GM19452 (cell line): ENCODE results near the gene FCRL3.
"Not testable (repeated sequence)": the region's sequence is repeated elsewhere in the genome, so short reads cannot be mapped to it uniquely, and the experiment has no call there.

Source experiments
- ATAC-seq: cut with Tn5 transposase; IDR thresholded peaks from one replicate; pipeline ENCODE4 v1.9.1; 2021; ENCODE audit not compliant: unreplicated experiment

Gene FCRL3

GRCh38 chr1:157700732-157701131 is at the start of gene FCRL3:
Gene FCRL3, minus strand, starts transcription at chr1:157700769. Its CDS starts 280 bp downstream, at chr1:157700489.
- ATAC-seq, result no peak

GRCh38 chr1:157748262-157748817 is 47.8 kb upstream of the FCRL3 start:
- ATAC-seq, result no peak

DNA sequence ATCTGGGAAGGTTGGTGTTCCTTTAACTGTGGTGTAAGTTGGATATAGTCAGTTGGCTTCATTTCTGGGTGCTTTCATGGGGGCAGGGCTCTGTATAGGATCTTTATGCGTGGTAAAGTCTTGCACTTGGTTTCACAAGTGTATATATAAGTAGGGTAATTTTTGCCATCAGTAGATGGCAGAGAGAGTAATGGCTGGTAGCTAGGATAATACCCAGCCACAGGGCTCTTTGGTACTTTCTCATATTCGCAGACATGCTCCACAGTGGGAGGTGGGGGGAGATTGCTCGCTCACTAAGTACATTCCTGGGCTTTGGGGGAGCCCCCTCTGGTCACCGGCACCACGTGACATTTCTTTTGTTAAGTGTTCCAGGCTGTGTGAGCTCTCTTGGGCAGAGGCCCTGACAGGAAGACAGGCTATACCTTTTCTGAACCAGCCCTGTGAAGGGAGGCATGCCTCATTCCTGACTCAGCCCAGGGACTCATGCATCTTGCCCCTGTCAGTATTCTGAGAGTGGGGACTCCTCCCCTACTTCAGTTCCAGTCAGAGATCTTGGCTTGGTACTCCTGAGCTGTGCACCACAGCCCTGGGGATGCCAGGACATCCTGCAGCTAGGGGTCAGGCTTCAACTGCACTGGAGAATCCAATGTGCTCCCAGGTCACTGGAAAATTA is 38.8 kb upstream of the FCRL3 start:
- ATAC-seq, result no peak

- not testable (repeated sequence) for ATAC-seq
These were observed 35.4 kb upstream of the FCRL3 start for GRCh38 chr1:157735991-157736390.

GRCh38 chr1:157734321-157734720 is 33.8 kb upstream of the FCRL3 start:
- ATAC-seq, result no peak

- no peak for ATAC-seq
These were observed 32.2 kb upstream of the FCRL3 start for GRCh38 chr1:157732755-157733154.

DNA sequence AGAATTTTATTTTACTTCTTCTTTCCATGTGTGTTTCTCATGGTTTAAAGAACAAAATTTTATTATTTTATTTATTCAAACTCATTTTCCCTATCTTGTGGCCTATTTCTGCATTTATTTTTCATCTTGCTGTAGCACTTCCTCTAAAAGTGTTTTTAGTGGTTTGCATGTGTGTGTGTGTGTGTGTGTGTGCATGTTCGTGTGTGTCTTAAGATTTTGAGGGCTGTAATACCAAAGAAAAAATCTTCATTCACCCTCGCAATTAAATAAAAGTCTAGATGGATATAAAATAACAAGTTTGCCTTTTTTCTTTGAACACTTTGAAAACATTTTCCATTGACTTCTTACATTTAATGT is 24.6 kb upstream of the FCRL3 start:
- ATAC-seq, result no peak

DNA sequence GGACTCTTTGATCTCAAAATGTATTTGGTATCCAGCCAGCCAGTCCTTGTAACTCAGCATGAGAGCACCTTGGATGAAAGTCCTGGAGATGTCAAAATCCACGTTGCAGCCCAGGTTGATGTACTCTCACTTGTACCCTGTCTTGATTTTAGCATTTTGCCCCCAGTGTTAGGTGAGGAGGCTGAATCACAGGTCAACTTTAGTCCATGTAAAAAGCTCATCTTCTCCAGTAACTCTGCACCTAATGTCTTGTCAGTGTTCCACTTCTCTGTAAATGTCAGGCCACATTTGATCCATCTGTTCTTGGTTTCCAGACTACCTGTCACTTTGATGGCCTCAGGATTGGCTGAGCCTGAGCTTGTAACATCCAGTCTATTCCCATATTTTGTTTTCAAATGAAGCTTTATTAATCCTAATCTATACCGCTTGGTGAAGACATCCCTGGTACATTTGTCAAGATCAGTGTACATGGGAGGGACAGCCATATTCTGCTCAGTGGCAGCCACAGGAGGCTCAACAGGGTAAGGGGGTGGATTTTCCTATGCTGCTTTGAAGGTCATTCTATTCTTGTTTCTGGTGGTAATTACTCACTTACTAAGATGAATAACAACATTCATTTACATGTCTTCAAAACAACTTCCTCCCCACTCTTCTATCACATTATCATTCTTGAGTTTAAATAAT is 24.1 kb upstream of the FCRL3 start:
- ATAC-seq, result no peak

- ATAC-seq, result no peak
These were observed 22.6 kb upstream of the FCRL3 start for GRCh38 chr1:157723157-157723556.

- ATAC-seq, result no peak
These were observed 21.4 kb upstream of the FCRL3 start for GRCh38 chr1:157721985-157722384.

DNA sequence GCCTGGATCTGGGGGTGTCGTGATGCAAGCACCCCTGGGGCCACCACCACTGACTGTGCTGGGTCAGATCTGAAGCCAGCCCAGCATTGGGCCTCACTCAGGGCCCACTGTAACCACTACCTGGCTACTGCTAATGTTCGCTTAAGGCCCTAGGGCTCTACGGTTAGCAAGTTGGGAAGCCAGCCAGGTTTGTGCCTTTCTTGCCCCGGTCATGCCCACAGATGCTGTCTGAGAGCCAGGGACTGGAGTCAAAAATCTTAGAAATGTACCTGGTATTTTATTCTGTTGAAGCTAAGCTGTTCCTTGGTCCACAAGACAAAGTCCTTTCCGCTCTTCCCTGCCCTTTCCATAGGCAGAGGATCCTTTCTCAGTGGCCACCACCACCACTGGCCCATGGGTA is 15.2 kb upstream of the FCRL3 start:
- ATAC-seq, result no peak

- ATAC-seq, result no peak
These were observed 11.2 kb upstream of the FCRL3 start for GRCh38 chr1:157711802-157712201.

DNA sequence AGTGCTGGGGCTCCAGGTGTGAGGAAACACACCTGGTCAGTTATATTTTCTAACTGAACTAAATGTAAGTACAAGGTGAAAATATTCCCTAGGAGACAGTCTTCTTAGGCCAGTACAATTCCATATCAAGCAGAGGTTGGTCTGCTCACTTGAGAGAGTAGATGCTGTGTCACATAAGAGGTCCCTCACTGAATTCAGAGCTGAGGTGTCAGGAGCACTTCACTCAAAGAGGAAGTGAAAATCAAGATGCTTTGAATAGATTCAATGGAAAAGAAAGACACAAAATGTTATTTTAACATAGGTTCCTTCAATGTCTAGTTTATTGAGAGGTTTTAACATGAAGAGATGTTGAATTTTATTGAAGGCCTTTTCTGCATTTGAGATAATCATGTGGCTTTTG is 4.3 kb upstream of the FCRL3 start:
- no peak for ATAC-seq

DNA sequence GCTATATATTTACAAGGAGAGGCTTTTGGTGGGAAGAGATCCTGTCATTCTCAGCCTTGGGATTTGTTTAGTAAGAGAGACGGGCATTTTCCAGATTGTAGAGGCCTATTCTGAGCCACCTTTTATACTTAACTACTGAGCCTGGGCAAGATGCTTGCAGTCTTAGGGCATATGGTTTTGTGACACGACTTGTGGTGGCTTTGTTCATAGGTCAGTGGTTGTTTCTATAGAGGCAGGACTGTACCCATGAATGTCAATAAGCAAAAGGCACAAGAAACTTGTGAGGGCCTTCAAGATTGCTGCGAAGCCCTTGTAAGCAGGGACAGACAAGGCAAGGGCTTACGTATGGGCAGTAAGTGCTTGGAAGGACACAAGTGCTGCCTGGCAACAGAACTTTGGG is 3.4 kb upstream of the FCRL3 start:
- ATAC-seq, result no peak

GRCh38 chr1:157702308-157702825 is 1.8 kb upstream of the FCRL3 start:
- ATAC-seq, result no peak

DNA sequence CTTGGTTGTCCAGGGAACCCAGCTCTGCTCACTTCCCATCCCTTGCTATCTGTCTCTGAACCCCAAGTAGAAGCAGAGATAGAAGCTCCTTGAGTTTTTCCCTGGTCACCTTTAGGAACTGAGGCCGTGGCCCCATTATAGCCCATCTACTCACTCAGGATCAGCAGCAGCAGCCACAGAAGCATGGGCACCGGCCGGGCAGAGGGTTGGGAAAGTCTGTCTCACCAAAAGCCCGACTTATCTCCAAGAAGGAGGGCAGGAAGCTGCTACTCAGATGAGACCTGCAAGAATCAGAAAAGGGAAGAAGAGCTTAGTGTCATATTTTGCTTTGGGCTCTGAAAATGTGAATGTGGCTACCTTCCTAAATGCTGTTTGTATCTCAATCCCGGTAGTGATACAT is 264 bp downstream of the FCRL3 start:
- no peak for ATAC-seq

- no peak for ATAC-seq
These were observed 2.6 kb downstream of the FCRL3 start for GRCh38 chr1:157697781-157698569.

- no peak for ATAC-seq
These were observed 3.5 kb downstream of the FCRL3 start for GRCh38 chr1:157696966-157697628.

GRCh38 chr1:157695417-157695816 is 5.2 kb downstream of the FCRL3 start:
- ATAC-seq, result no peak

DNA sequence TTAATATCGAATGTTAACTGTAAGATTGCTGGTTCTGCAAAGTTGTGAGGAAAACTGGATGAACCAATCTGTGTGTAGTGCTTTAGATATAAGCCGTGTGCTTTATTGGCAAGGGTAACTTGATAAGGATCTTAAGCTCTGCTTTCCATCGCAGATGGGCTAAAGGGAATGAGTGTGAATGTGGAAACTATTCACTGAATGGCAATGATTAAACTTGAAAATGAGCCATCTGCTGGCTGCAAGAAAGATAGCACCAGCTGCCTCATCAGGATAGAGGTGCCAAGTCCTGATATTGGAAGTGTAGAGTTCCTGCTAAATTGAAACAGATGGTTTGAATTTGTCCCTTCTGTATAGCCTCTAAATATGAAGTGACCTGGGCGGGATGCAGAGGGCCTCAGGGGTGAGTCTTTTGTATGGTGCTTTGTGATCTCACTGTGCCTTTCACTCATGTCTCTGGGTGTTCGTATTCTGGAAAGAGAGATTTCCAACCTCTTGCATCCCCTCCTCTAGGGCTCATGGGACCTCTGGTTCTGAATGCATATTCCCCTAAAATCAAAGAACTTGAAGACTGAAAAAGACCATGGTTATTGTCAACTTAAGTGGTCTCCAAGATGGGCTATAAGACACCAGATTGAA is 9.2 kb downstream of the FCRL3 start:
- ATAC-seq, result no peak
